SK-N-SH treated with all-trans-retinoic acid at 6 μM for 48 hours (cell line): ENCODE results near the gene PBX1.

Source experiments
- ATAC-seq: fragments of 200-7000 bp; cut with Tn5 transposase; 3 replicates; pipeline ENCODE4 v1.9.1; 2020; ENCODE audit warnings: mild to moderate bottlenecking, moderate library complexity
- ARNTL ChIP-seq: fragments of 450-650 bp; formaldehyde crosslinking; IDR thresholded peaks from 2 replicates; pipeline ENCODE4 v1.5.0; 2020; ENCODE audit warnings: low read depth, mild to moderate bottlenecking, moderate library complexity, borderline replicate concordance
- BACH2 ChIP-seq: fragments of 250-450 bp; sonication (Bioruptor Pico); IDR thresholded peaks from 2 replicates; pipeline ENCODE4 v1.9.0; 2021; ENCODE audit warnings: mild to moderate bottlenecking, borderline replicate concordance
- CREB5 ChIP-seq: fragments of 250-450 bp; sonication (Bioruptor Pico); IDR thresholded peaks from 2 replicates; pipeline ENCODE4 v1.5.1; 2020; ENCODE audit warnings: low read depth, mild to moderate bottlenecking, moderate library complexity
- CSDC2 ChIP-seq: fragments of 250-450 bp; sonication (Bioruptor Pico); IDR thresholded peaks from 2 replicates; pipeline ENCODE4 v1.5.0; 2020; ENCODE audit warnings: mild to moderate bottlenecking, moderate library complexity
- CSRNP3 ChIP-seq: fragments of 250-450 bp; sonication (Bioruptor Pico); IDR thresholded peaks from 2 replicates; pipeline ENCODE4 v1.5.1; 2021; ENCODE audit warnings: mild to moderate bottlenecking, moderate library complexity
- GLIS3 ChIP-seq: fragments of 250-450 bp; sonication (Bioruptor Pico); IDR thresholded peaks from 2 replicates; pipeline ENCODE4 v1.5.0; 2020; ENCODE audit warnings: mild to moderate bottlenecking, moderate library complexity
- ISL1 ChIP-seq: fragments of 250-450 bp; sonication (Bioruptor Pico); IDR thresholded peaks from 2 replicates; pipeline ENCODE4 v2.1.2; 2022; ENCODE audit warnings: mild to moderate bottlenecking, moderate library complexity
- OSR1 ChIP-seq: fragments of 250-450 bp; sonication (Bioruptor Pico); IDR thresholded peaks from 2 replicates; pipeline ENCODE4 v1.8.0; 2022; ENCODE audit warnings: moderate library complexity, mild to moderate bottlenecking, inconsistent platforms
- PATZ1 ChIP-seq: fragments of 250-450 bp; sonication (Bioruptor Pico); IDR thresholded peaks from 2 replicates; pipeline ENCODE4 v1.8.0; 2020; ENCODE audit warnings: mild to moderate bottlenecking, moderate library complexity, borderline replicate concordance
- POU6F1 ChIP-seq: fragments of 250-450 bp; sonication (Bioruptor Pico); IDR thresholded peaks from 2 replicates; pipeline ENCODE4 v1.8.0; 2021; ENCODE audit warnings: low read depth, mild to moderate bottlenecking, moderate library complexity, borderline replicate concordance
- PPARA ChIP-seq: fragments of 250-450 bp; sonication (Bioruptor Pico); IDR thresholded peaks from 2 replicates; pipeline ENCODE4 v1.5.0; 2020; ENCODE audit warnings: mild to moderate bottlenecking, borderline replicate concordance
- RARB ChIP-seq: fragments of 250-450 bp; sonication (Bioruptor Pico); IDR thresholded peaks from 2 replicates; pipeline ENCODE4 v1.8.0; 2021; ENCODE audit warnings: mild to moderate bottlenecking, moderate library complexity
- SNAI2 ChIP-seq: fragments of 250-450 bp; sonication (Bioruptor Pico); IDR thresholded peaks from 2 replicates; pipeline ENCODE4 v1.5.0; 2020; ENCODE audit warnings: mild to moderate bottlenecking, moderate library complexity
- TCF4 ChIP-seq: fragments of 250-450 bp; sonication (Bioruptor Pico); IDR thresholded peaks from 2 replicates; pipeline ENCODE4 v1.8.0; 2021; ENCODE audit warnings: mild to moderate bottlenecking, moderate library complexity, borderline replicate concordance
- TOX ChIP-seq: fragments of 250-450 bp; sonication (Bioruptor Pico); IDR thresholded peaks from 2 replicates; pipeline ENCODE4 v1.8.0; 2021; ENCODE audit warnings: mild to moderate bottlenecking, moderate library complexity, borderline replicate concordance
- TSHZ2 ChIP-seq: fragments of 250-450 bp; sonication (Bioruptor Pico); IDR thresholded peaks from 2 replicates; pipeline ENCODE4 v1.5.0; 2020; ENCODE audit warnings: mild to moderate bottlenecking, moderate library complexity
- ZC3H10 ChIP-seq: fragments of 250-450 bp; sonication (Bioruptor Pico); IDR thresholded peaks from 2 replicates; pipeline ENCODE4 v1.5.1; 2021; ENCODE audit warnings: mild to moderate bottlenecking, moderate library complexity
- ZFP3 ChIP-seq: fragments of 250-450 bp; sonication (Bioruptor Pico); IDR thresholded peaks from 2 replicates; pipeline ENCODE4 v1.5.0; 2020; ENCODE audit warnings: mild to moderate bottlenecking, moderate library complexity
- ZNF565 ChIP-seq: fragments of 450-650 bp; formaldehyde crosslinking; conservative IDR thresholded peaks from 2 replicates; pipeline ENCODE4 v1.5.0; 2020; ENCODE audit warnings: low read depth, mild to moderate bottlenecking, moderate library complexity
- ZNF70 ChIP-seq: fragments of 450-650 bp; formaldehyde crosslinking; IDR thresholded peaks from 2 replicates; pipeline ENCODE4 v1.5.0; 2020; ENCODE audit warnings: mild to moderate bottlenecking, moderate library complexity
- ZNF8 ChIP-seq: fragments of 450-650 bp; formaldehyde crosslinking; IDR thresholded peaks from 2 replicates; pipeline ENCODE4 v1.5.0; 2020; ENCODE audit warnings: mild to moderate bottlenecking, moderate library complexity

The PBX1 gene

GRCh38 chr1:164558461-164559341 is at the start of gene PBX1:
Gene PBX1, plus strand, starts transcription at chr1:164559184.
- no peak for TF ChIP-seq ZNF70 (CRISPR knock-in tag)
- no peak for TF ChIP-seq RARB (CRISPR knock-in tag)
- TF ChIP-seq SNAI2 (CRISPR knock-in tag) = no peak
- no peak for TF ChIP-seq CSDC2
- TF ChIP-seq ARNTL (CRISPR knock-in tag) = no peak
- TF ChIP-seq PATZ1 (CRISPR knock-in tag) = no peak
- no peak for TF ChIP-seq ISL1 (CRISPR knock-in tag)
- no peak for TF ChIP-seq TCF4 (CRISPR knock-in tag)
- TF ChIP-seq BACH2 = no peak
- TF ChIP-seq PPARA (CRISPR knock-in tag) = no peak
- TF ChIP-seq GLIS3 (CRISPR knock-in tag) = no peak
- TF ChIP-seq TOX = no peak
- no peak for TF ChIP-seq ZNF8 (CRISPR knock-in tag)
- peak; percentile 97 for ATAC-seq

GRCh38 chr1:164510435-164510834 is 48.5 kb upstream of the PBX1 start:
- TF ChIP-seq ZNF565 (CRISPR knock-in tag) = no peak
- TF ChIP-seq, all 23 proteins: peak for 0
- ATAC-seq = peak; percentile 66; the same call in 2 of the 3 replicates

- no peak for ATAC-seq
- TF ChIP-seq TCF4 (CRISPR knock-in tag) = no peak
- TF ChIP-seq ISL1 (CRISPR knock-in tag) = no peak
- TF ChIP-seq PPARA (CRISPR knock-in tag) = no peak
- no peak for TF ChIP-seq ZFP3 (CRISPR knock-in tag)
- TF ChIP-seq SNAI2 (CRISPR knock-in tag) = no peak
- no peak for TF ChIP-seq GLIS3 (CRISPR knock-in tag)
- TF ChIP-seq ZNF70 (CRISPR knock-in tag) = no peak
- TF ChIP-seq CSRNP3 (CRISPR knock-in tag) = no peak
- no peak for TF ChIP-seq ARNTL (CRISPR knock-in tag)
- no peak for TF ChIP-seq ZC3H10 (CRISPR knock-in tag)
- no peak for TF ChIP-seq PATZ1 (CRISPR knock-in tag)
- TF ChIP-seq CSDC2 = no peak
- no peak for TF ChIP-seq OSR1
- TF ChIP-seq POU6F1 = no peak
- TF ChIP-seq ZNF565 (CRISPR knock-in tag) = no peak
- no peak for TF ChIP-seq CREB5
- no peak for TF ChIP-seq TOX
- no peak for TF ChIP-seq TSHZ2
Measured at GRCh38 chr1:164511001-164511705, 47.8 kb upstream of the PBX1 start.
